ENCODE measurements around the gene KRTAP10-6. TPM values are rescaled to one million over a fixed set of nuclear protein-coding genes. Genes with fewer than 3 reads are reported as not detected.

KRTAP10-6 gene
- total RNA-seq, 1 experiment from 2014 or later: not detected

GRCh38 chr21:44596068-44596725 is 3.9 kb upstream of the KRTAP10-6 start:
- Histone ChIP-seq H3K9me3 (ENCODE audit: low read length) (no peaks in the 10 kb centered on the region), H3K4me1 (ENCODE audit: insufficient read depth, low read length) (peaks cover 12% of the 10 kb centered on the region), H3K4me3 (ENCODE audit: low read length) (0 out of 2 replicates have a peak overlapping the region, but pooled peaks have one; percentile 16), H3K27me3 (ENCODE audit: low read length) (no peaks in the 10 kb centered on the region), H2AFZ (ENCODE audit: low read length) (no peak overlapping the region), H3K9ac (ENCODE audit: low read length) (no peak overlapping the region), H3K4me2 (ENCODE audit: low read length) (peak overlapping the region; percentile 41), H3K9me2 (replicated peaks; ENCODE audit: low read length) (no peaks in the 10 kb centered on the region), H3K27ac (ENCODE audit: low read length) (no peak overlapping the region), H3K36me3 (ENCODE audit: low read depth, low read length) (no peaks in the 10 kb centered on the region), H3K79me2 (ENCODE audit: low read length) (no peaks in the 10 kb centered on the region), H3F3A (ENCODE audit: low read length, unreplicated experiment) (no peaks in the 10 kb centered on the region), H4K20me1 (ENCODE audit: low read length) (no peaks in the 10 kb centered on the region)
- DNase-seq: peak; percentile 88
- BruUV-seq (replicated peaks): no TSS peak
- ChIA-PET CTCF (no interaction called here), POLR2A (ENCODE audit: unreplicated experiment) (no interaction called here)
- intact Hi-C loops (cut with micrococcal nuclease): loop anchor here (1.0 kb wide), 1 partner anchor 97 kb away; no protein-coding TSS in a partner anchor
- ATAC-seq: peak; percentile 99
- no peak for TF ChIP-seq EZH2phosphoT487 (IDR thresholded peaks at IDR 0.05; ENCODE audit: borderline replicate concordance, low read length)
- no peak for TF ChIP-seq CTCF (conservative IDR thresholded peaks at IDR 0.05; ENCODE audit: low read depth, low read length)
- no peak for TF ChIP-seq EZH2 (IDR thresholded peaks at IDR 0.05; ENCODE audit: low read length, unreplicated experiment)

- H3K4me3 ChIP-seq (ENCODE audit: low read length): no peak overlapping the region
- DNase-seq: no peak
- no peak overlapping the region for H3K9ac ChIP-seq (ENCODE audit: low read length)
- no peaks in the 10 kb centered on the region for H3K9me2 ChIP-seq (replicated peaks; ENCODE audit: low read length)
- POLR2A ChIA-PET (ENCODE audit: unreplicated experiment): no interaction called here
- intact Hi-C loops (cut with micrococcal nuclease): no loop called here
- no peaks in the 10 kb centered on the region for H3F3A ChIP-seq (ENCODE audit: low read length, unreplicated experiment)
- no peaks in the 10 kb centered on the region for H4K20me1 ChIP-seq (ENCODE audit: low read length)
- no peaks in the 10 kb centered on the region for H3K79me2 ChIP-seq (ENCODE audit: low read length)
- ATAC-seq: no peak
- no TSS peak for BruUV-seq (replicated peaks)
- H3K4me2 ChIP-seq (ENCODE audit: low read length): no peak overlapping the region
- H3K9me3 ChIP-seq (ENCODE audit: low read length): no peaks in the 10 kb centered on the region
- H3K36me3 ChIP-seq (ENCODE audit: low read depth, low read length): no peaks in the 10 kb centered on the region
- CTCF ChIA-PET: no interaction called here
- H3K27ac ChIP-seq (ENCODE audit: low read length): no peak overlapping the region
- no peak overlapping the region for H2AFZ ChIP-seq (ENCODE audit: low read length)
- no peak for TF ChIP-seq EZH2phosphoT487 (IDR thresholded peaks at IDR 0.05; ENCODE audit: borderline replicate concordance, low read length)
- TF ChIP-seq EZH2 (IDR thresholded peaks at IDR 0.05; ENCODE audit: low read length, unreplicated experiment): no peak
- no peak for TF ChIP-seq CTCF (conservative IDR thresholded peaks at IDR 0.05; ENCODE audit: low read depth, low read length)
- H3K4me1 ChIP-seq (ENCODE audit: insufficient read depth, low read length): peaks cover 12% of the 10 kb centered on the region
- H3K27me3 ChIP-seq (ENCODE audit: low read length): no peaks in the 10 kb centered on the region
Observed at GRCh38 chr21:44595524-44595923, 3.2 kb upstream of the KRTAP10-6 start.

GRCh38 chr21:44594406-44594916 is 2.2 kb upstream of the KRTAP10-6 start:
- Histone ChIP-seq H2AFZ (ENCODE audit: low read length) (no peak overlapping the region), H3K27me3 (ENCODE audit: low read length) (no peaks in the 10 kb centered on the region), H3K9me2 (replicated peaks; ENCODE audit: low read length) (no peaks in the 10 kb centered on the region), H3K4me1 (ENCODE audit: insufficient read depth, low read length) (peaks cover 12% of the 10 kb centered on the region), H3K9me3 (ENCODE audit: low read length) (no peaks in the 10 kb centered on the region), H3K9ac (ENCODE audit: low read length) (no peak overlapping the region), H3K4me3 (ENCODE audit: low read length) (no peak overlapping the region), H3K79me2 (ENCODE audit: low read length) (no peaks in the 10 kb centered on the region), H3K27ac (ENCODE audit: low read length) (no peak overlapping the region), H3F3A (ENCODE audit: low read length, unreplicated experiment) (no peaks in the 10 kb centered on the region), H4K20me1 (ENCODE audit: low read length) (no peaks in the 10 kb centered on the region), H3K36me3 (ENCODE audit: low read depth, low read length) (no peaks in the 10 kb centered on the region), H3K4me2 (ENCODE audit: low read length) (no peak overlapping the region)
- ChIA-PET CTCF (no interaction called here), POLR2A (ENCODE audit: unreplicated experiment) (no interaction called here)
- intact Hi-C loops (cut with micrococcal nuclease): no loop called here
- no peak for ATAC-seq
- BruUV-seq (replicated peaks): no TSS peak
- TF ChIP-seq EZH2 (IDR thresholded peaks at IDR 0.05; ENCODE audit: low read length, unreplicated experiment): no peak
- no peak for TF ChIP-seq CTCF (conservative IDR thresholded peaks at IDR 0.05; ENCODE audit: low read depth, low read length)
- TF ChIP-seq EZH2phosphoT487 (IDR thresholded peaks at IDR 0.05; ENCODE audit: borderline replicate concordance, low read length): no peak
- DNase-seq: no peak

Measured in PC-3 (cell line).